Endothelial cell of umbilical vein (primary cell): Measurements from ENCODE around the gene TMIGD2.

ENCODE experiments used
- CTCF ChIP-seq, 2 donors: IDR thresholded peaks; 1 replicate in 1 of 2; 2 replicates in 1 of 2; pipeline ENCODE4 v1.5.1; 2011; ENCODE audit warnings: low read length in 2 of 2, mild to moderate bottlenecking in 2 of 2, moderate library complexity in 2 of 2, control low read depth in 1 of 2, inconsistent platforms in 1 of 2, low read depth in 1 of 2; ENCODE audit not compliant: insufficient read depth in 1 of 2; ENCODE audit errors: extremely low read depth in 1 of 2
- EZH2 ChIP-seq: IDR thresholded peaks from 2 replicates; pipeline ENCODE4 v1.6.1; 2012; ENCODE audit warnings: borderline replicate concordance, low read depth, mild to moderate bottlenecking, moderate library complexity, low read length, inconsistent platforms; ENCODE audit not compliant: severe bottlenecking
- FOS ChIP-seq: IDR thresholded peaks from 2 replicates; pipeline ENCODE4 v1.6.1; 2011; ENCODE audit warnings: mild to moderate bottlenecking, low read length, moderate library complexity, borderline replicate concordance; ENCODE audit not compliant: insufficient read depth
- GATA2 ChIP-seq: IDR thresholded peaks from 2 replicates; pipeline ENCODE4 v1.7.0; 2011; ENCODE audit warnings: low read depth, mild to moderate bottlenecking, moderate library complexity, mixed read lengths, low read length; ENCODE audit not compliant: insufficient read length, insufficient read depth
- JUN ChIP-seq: IDR thresholded peaks from 2 replicates; pipeline ENCODE4 v1.6.1; 2011; ENCODE audit warnings: borderline replicate concordance, low read depth; ENCODE audit not compliant: insufficient read length, insufficient read depth
- MYC ChIP-seq: IDR thresholded peaks from one replicate; pipeline ENCODE4 v1.6.1; 2011; ENCODE audit warnings: mild to moderate bottlenecking, low read depth, low read length
- POLR2A ChIP-seq: IDR thresholded peaks from 2 replicates; pipeline ENCODE4 v1.6.1; 2012; ENCODE audit warnings: low read depth, mild to moderate bottlenecking, control low read depth, low read length
- POLR2AphosphoS5 ChIP-seq: IDR thresholded peaks from 2 replicates; pipeline ENCODE4 v1.6.1; 2012; ENCODE audit warnings: low read depth, mild to moderate bottlenecking, control low read depth, low read length, moderate library complexity; ENCODE audit not compliant: insufficient read depth
- TF ChIP-seq, protein P1 (sequence below): IDR thresholded peaks from 2 replicates; pipeline ENCODE4 v1.6.1; 2011; ENCODE audit not compliant: insufficient read depth, insufficient read length

DNA sequence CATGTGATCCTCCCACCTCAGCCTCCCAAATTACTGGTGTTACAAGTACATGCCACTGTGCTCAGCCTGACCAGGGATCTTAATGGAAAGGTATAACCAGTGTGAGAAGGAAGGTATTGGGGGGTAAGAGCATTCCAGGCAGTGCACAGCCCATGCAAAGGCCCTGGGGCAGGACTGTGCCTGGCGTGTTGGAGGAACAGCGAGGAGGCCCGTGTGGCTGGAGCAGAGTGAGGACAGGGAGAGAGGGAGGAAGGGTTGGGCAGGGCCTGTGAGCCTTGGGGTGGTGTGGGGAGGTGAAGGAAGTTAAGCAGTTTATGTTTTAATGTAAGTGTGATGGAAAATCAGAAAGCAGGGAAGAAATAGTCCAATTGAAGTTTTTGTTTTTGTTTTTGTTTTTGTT, 1.6 kb downstream of the TMIGD2 start:
- TF ChIP-seq EZH2 (no peak), CTCF (IDR thresholded peaks at IDR 0.05; ENCODE audit: extremely low read depth in 1 of 2, insufficient read depth in 1 of 2, low read depth in 1 of 2, low read length in 2 of 2) (no peak), POLR2AphosphoS5 (no peak), MYC (no peak), JUN (no peak), FOS (no peak), POLR2A (no peak), GATA2 (no peak)
- TF ChIP-seq, protein P1, sequence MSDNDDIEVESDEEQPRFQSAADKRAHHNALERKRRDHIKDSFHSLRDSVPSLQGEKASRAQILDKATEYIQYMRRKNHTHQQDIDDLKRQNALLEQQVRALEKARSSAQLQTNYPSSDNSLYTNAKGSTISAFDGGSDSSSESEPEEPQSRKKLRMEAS = no peak
